ENCODE data around the gene USP34. TPM values are rescaled to one million over a fixed set of nuclear protein-coding genes. Genes with fewer than 3 reads are reported as not detected.
"Not testable (repeated sequence)": the region's sequence is repeated elsewhere in the genome, so short reads cannot be mapped to it uniquely, and the experiment has no call there.

The USP34 gene
- total and polyA plus RNA-seq, 9 of the 15 experiments (the other 6 are each of a cell fraction or from before 2014, with no cell fraction given) = 19.8 to 108 (median 67.8) TPM

- DNase-seq (ENCODE audit: extremely low read depth in 1 of 4, low spot score in 3 of 4); ATAC-seq; CTCF ChIA-PET (ENCODE audit: low intra/inter-chr PET ratio); H3K9me3 ChIP-seq (replicated peaks; ENCODE audit: control insufficient read depth, insufficient read depth, low read depth, low read length); H3K27me3 ChIP-seq (ENCODE audit: control insufficient read depth in 2 of 2, insufficient read depth in 2 of 2, low read length in 2 of 2); H3K9me1 ChIP-seq (ENCODE audit: control insufficient read depth, insufficient read depth, low read length); BruUV-seq (replicated peaks); in situ Hi-C loops (cut with MboI); FAIRE-seq; H4K20me1 ChIP-seq (replicated peaks; ENCODE audit: control insufficient read depth, insufficient read depth, low read length); H2AFZ ChIP-seq (ENCODE audit: low read depth, low read length): not testable (repeated sequence)
- TF ChIP-seq ZBTB33 (CRISPR knock-in tag; IDR thresholded peaks at IDR 0.05) (peak; percentile 87), SMARCE1 (IDR thresholded peaks at IDR 0.05) (0 out of 2 replicates have a peak, but pooled peaks have one; percentile 2)
- WGBS (ENCODE audit: insufficient coverage, low coverage, missing lambda C conversion rate) = 35% methylated on average over 10 of the region's 10 CpGs
- intact Hi-C loops (cut with micrococcal nuclease) = loop anchor here (5.0 kb wide), 1 partner anchor 41 kb away; no protein-coding TSS in a partner anchor
- Histone ChIP-seq H3K27ac (ENCODE audit: extremely low read depth, low read depth, low read length) (peak overlapping the region; percentile 95), H3K9ac (ENCODE audit: insufficient read depth in 1 of 2, low read depth in 2 of 2, low read length in 2 of 2) (peak overlapping the region; percentile 73 to 77), H3K4me3 (peak overlapping the region; percentile 75; the same call in 1 of the 2 replicates), H3K36me3 (ENCODE audit: control insufficient read depth, insufficient read depth, low read length) (peaks cover 15% of the 10 kb centered on the region; the same call in 2 of the 3 replicates), H3K79me2 (ENCODE audit: control insufficient read depth, insufficient read depth, low read length) (peaks cover 91% of the 10 kb centered on the region), H3K4me1 (replicated peaks in 1 of 2; ENCODE audit: control insufficient read depth in 2 of 2, insufficient read depth in 2 of 2, low read length in 2 of 2) (peaks cover 29 to 36% of the 10 kb centered on the region in 2 experiments), H3K4me2 (ENCODE audit: insufficient read depth, low read length) (peak overlapping the region; percentile 65)
- POLR2A ChIA-PET = interaction anchor here (0.9 to 1.1 kb wide), 3 partner anchors 8 to 38 kb away, joined by 3 to 4 read pairs (median 4); no protein-coding TSS in a partner anchor
Measured at GRCh38 chr2:61468231-61468630, 2.7 kb downstream of the USP34 start.

DNA sequence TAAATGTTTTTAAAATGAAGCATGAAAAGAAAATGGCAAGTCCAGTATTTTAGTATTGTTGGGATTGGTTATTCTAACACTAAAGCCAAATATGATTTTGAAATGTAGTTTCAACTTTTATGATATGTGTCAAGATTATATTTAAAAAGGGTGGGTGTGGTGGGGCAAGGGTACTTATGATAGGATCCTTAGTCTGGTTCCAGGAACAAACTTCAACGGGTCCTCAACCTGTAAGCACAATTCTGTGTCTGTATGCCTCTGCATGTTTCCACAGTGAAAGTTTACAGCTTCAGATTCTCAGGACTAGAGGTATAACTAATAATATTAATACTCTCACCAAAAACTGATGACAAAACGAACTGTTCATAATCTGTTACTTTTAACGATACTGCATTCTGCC is 5.8 kb downstream of the USP34 start:
- intact Hi-C loops (cut with micrococcal nuclease) = loop anchor here (5.0 kb wide), 1 partner anchor 38 kb away; no protein-coding TSS in a partner anchor
- peak overlapping the region; percentile 95 for H3K27ac ChIP-seq (ENCODE audit: extremely low read depth, low read depth, low read length)
- H3K9ac ChIP-seq (ENCODE audit: insufficient read depth in 1 of 2, low read depth in 2 of 2, low read length in 2 of 2) = peak overlapping the region; percentile 77; a peak in 3 of 4 replicates
- 4% methylated on average over 3 of the region's 3 CpGs for WGBS (ENCODE audit: insufficient coverage, low coverage, missing lambda C conversion rate)
- H2AFZ ChIP-seq (ENCODE audit: low read depth, low read length) = no peak overlapping the region
- H4K20me1 ChIP-seq (replicated peaks; ENCODE audit: control insufficient read depth, insufficient read depth, low read length) = peaks cover 3% of the 10 kb centered on the region; the same call in 1 of the 2 replicates
- ATAC-seq = peak; percentile 26
- in situ Hi-C loops (cut with MboI) = no loop called here
- no peak for TF ChIP-seq POLR2A (conservative IDR thresholded peaks at IDR 0.05)
- no peak for TF ChIP-seq CBX2 (IDR thresholded peaks at IDR 0.05; ENCODE audit: insufficient read depth, low read length, poor library complexity, severe bottlenecking)
- TF ChIP-seq YBX1 (IDR thresholded peaks at IDR 0.05) = no peak
- no peak for TF ChIP-seq DMBX1 (CRISPR knock-in tag; IDR thresholded peaks at IDR 0.05; ENCODE audit: borderline replicate concordance)
- TF ChIP-seq MNT (conservative IDR thresholded peaks at IDR 0.05) = 0 out of 4 replicates have a peak, but pooled peaks of 1 of the 2 experiments have one; percentile 7
- FAIRE-seq = peak; percentile 6
- no peaks in the 10 kb centered on the region for H3K9me3 ChIP-seq (replicated peaks; ENCODE audit: control insufficient read depth, insufficient read depth, low read depth, low read length)
- no peaks in the 10 kb centered on the region for H3K9me1 ChIP-seq (ENCODE audit: control insufficient read depth, insufficient read depth, low read length)
- peaks cover 100% of the 10 kb centered on the region for H3K79me2 ChIP-seq (ENCODE audit: control insufficient read depth, insufficient read depth, low read length)
- BruUV-seq (replicated peaks) = no TSS peak
- H3K4me2 ChIP-seq (ENCODE audit: insufficient read depth, low read length) = peak overlapping the region; percentile 85
- no peaks in the 10 kb centered on the region for H3K27me3 ChIP-seq (ENCODE audit: control insufficient read depth in 2 of 2, insufficient read depth in 2 of 2, low read length in 2 of 2)
- ChIA-PET POLR2A (interaction anchor here (1.3 to 2.0 kb wide), 4 partner anchors 7 to 34 kb away, joined by 3 to 6 read pairs (median 5); no protein-coding TSS in a partner anchor), CTCF (ENCODE audit: low intra/inter-chr PET ratio) (no interaction called here)
- peaks cover 16% of the 10 kb centered on the region for H3K36me3 ChIP-seq (ENCODE audit: control insufficient read depth, insufficient read depth, low read length)
- DNase-seq (ENCODE audit: extremely low read depth in 1 of 4, low spot score in 3 of 4) = peak in 2 of 4 experiments; percentile 22 to 45
- peaks cover 26 to 40% of the 10 kb centered on the region in 2 experiments for H3K4me1 ChIP-seq (replicated peaks in 1 of 2; ENCODE audit: control insufficient read depth in 2 of 2, insufficient read depth in 2 of 2, low read length in 2 of 2)
- peak overlapping the region; percentile 39 for H3K4me3 ChIP-seq

All from K562 (cell line).